Breast epithelium (tissue), 3 donors: ENCODE results near the gene PIGA.

Source experiments
- POLR2A ChIP-seq: fragments of 450-650 bp; IDR thresholded peaks from one replicate; pipeline ENCODE4 v1.6.1; 2016; ENCODE audit warnings: antibody characterized with exemption, mild to moderate bottlenecking, moderate library complexity
- TF ChIP-seq, protein P1 (sequence below), 3 donors: fragments of 450-650 bp; IDR thresholded peaks; one replicate each; pipeline ENCODE4 v1.5.1; 2016 to 2017; ENCODE audit warnings: antibody characterized with exemption in 3 of 3, mild to moderate bottlenecking in 3 of 3, moderate library complexity in 3 of 3

DNA sequence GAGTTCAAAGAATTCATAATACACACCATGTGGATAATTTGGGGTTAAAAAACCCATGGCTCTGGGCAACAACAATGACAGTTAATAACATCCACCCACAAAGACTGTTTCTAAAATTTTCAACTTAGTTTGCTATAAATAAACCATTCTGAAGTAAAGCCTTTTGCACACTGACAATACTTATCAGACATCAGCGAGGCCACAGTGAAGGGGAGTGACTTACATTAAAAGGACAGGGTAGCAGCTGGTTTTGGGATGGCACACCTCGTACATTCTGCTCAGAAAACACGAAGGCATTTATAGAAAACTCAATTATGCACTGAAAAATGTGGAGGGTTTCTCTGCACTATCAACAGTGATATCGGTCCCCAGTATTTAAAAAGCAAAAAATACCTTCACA lies 15.0 kb downstream of the PIGA start:
- TF ChIP-seq, protein P1, sequence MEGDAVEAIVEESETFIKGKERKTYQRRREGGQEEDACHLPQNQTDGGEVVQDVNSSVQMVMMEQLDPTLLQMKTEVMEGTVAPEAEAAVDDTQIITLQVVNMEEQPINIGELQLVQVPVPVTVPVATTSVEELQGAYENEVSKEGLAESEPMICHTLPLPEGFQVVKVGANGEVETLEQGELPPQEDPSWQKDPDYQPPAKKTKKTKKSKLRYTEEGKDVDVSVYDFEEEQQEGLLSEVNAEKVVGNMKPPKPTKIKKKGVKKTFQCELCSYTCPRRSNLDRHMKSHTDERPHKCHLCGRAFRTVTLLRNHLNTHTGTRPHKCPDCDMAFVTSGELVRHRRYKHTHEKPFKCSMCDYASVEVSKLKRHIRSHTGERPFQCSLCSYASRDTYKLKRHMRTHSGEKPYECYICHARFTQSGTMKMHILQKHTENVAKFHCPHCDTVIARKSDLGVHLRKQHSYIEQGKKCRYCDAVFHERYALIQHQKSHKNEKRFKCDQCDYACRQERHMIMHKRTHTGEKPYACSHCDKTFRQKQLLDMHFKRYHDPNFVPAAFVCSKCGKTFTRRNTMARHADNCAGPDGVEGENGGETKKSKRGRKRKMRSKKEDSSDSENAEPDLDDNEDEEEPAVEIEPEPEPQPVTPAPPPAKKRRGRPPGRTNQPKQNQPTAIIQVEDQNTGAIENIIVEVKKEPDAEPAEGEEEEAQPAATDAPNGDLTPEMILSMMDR (IDR thresholded peaks at IDR 0.05) = no peak
- TF ChIP-seq POLR2A = no peak
